Gastrocnemius medialis (tissue), 4 donors: ENCODE results near the gene CENPN.
A peak's percentile ranks its signal among the peaks of the same experiment; 100 is the strongest.

Source experiments
- CTCF ChIP-seq, 5 experiments: fragments of 450-650 bp in 3 of 5; fragments of 200-600 bp in 2 of 5; sonication (generic) in 2 of 5; IDR thresholded peaks in 4 of 5; conservative IDR thresholded peaks in 1 of 5; 1 replicate in 4 of 5; 2 replicates in 1 of 5; pipeline ENCODE4 v1.5.1; 2016 to 2019; ENCODE audit warnings: antibody characterized with exemption in 5 of 5, mild to moderate bottlenecking in 3 of 5, moderate library complexity in 3 of 5
- POLR2A ChIP-seq, 2 donors: fragments of 450-650 bp; IDR thresholded peaks; one replicate each; pipeline ENCODE4 v1.6.1; 2017; ENCODE audit warnings: antibody characterized with exemption in 2 of 2, mild to moderate bottlenecking in 2 of 2, moderate library complexity in 2 of 2

- TF ChIP-seq CTCF (IDR thresholded peaks at IDR 0.05 in 4 of 5, conservative IDR thresholded peaks at IDR 0.05 in 1 of 5) (peak; percentile 90 to 99 (median 98)), POLR2A (IDR thresholded peaks at IDR 0.05) (peak; percentile 56 to 70)
Measured at GRCh38 chr16:81035398-81035974, 28.5 kb downstream of the CENPN start, which contains the start of gene ATMIN.
